GM12878 (cell line): ENCODE data around the gene PRCP. TPM values are rescaled to one million over a fixed set of nuclear protein-coding genes. Genes with fewer than 3 reads are reported as not detected.

Experiments used
- ATAC-seq: fragments of 200-7000 bp; cut with Tn5 transposase; 3 replicates; pipeline ENCODE4 v1.9.1; 2020; ENCODE audit warnings: mild to moderate bottlenecking, moderate library complexity
- BruUV-seq: library from RNA; stranded (reverse); fragments of 400-500 nt; replicated peaks from 2 replicates; lab custom pipeline; 2021; lab: Mats Ljungman, UMichigan
- CTCF ChIA-PET: fragments of 300-600 bp; sonication (Branson Sonifier 250); formaldehyde crosslinking; extraction: SDS; loops from one replicate; lab custom pipeline; 2021; ENCODE audit warnings: inconsistent platforms; lab: Yijun Ruan, JAX
- POLR2A ChIA-PET: fragments of 350-600 bp; formaldehyde crosslinking; extraction: SDS; loops from one replicate; lab custom pipeline; 2021; ENCODE audit warnings: inconsistent platforms; lab: Charles Lee
- RAD21 ChIA-PET: fragments of 300-600 bp; sonication (Branson Sonifier 250); formaldehyde crosslinking; loops from one replicate; lab custom pipeline; 2023; ENCODE audit warnings: antibody characterized with exemption; ENCODE audit not compliant: unreplicated experiment; lab: Charles Lee
- SMC1A ChIA-PET: fragments of 300-600 bp; sonication (Branson Sonifier 250); formaldehyde crosslinking; loops from one replicate; lab custom pipeline; 2023; ENCODE audit not compliant: unreplicated experiment, uncharacterized antibody; lab: Charles Lee
- DNase-seq: peaks from one replicate; pipeline ENCODE4 v3.0.0-alpha.2; 2011; ENCODE audit warnings: low read depth, low spot score
- FAIRE-seq: peaks from 3 replicates; lab custom pipeline; 2011; peaks lifted over from hg19 to GRCh38; lab: Jason Lieb, UNC
- H2AFZ ChIP-seq: 2 replicates; pipeline ENCODE4 v1.6.0; 2011; ENCODE audit warnings: low read depth, low read length, control low read depth; ENCODE audit not compliant: control insufficient read depth
- H3K27ac ChIP-seq: 2 replicates; pipeline ENCODE4 v1.5.1; 2011; ENCODE audit warnings: control low read depth; ENCODE audit not compliant: control insufficient read depth, insufficient read depth
- H3K27me3 ChIP-seq, 2 experiments: replicated peaks in 1 of 2; 2 replicates each; pipeline versions ENCODE4 v1.6.0 to v1.6.1; 2011; ENCODE audit warnings: low read length in 1 of 2; ENCODE audit not compliant: control insufficient read depth in 2 of 2, insufficient read depth in 2 of 2
- H3K36me3 ChIP-seq, 2 experiments: 2 replicates each; pipeline ENCODE4 v1.5.1; 2011; ENCODE audit warnings: low read length in 1 of 2; ENCODE audit not compliant: control insufficient read depth in 2 of 2, insufficient read depth in 2 of 2
- H3K4me1 ChIP-seq: 2 replicates; pipeline ENCODE4 v1.6.1; 2011; ENCODE audit warnings: mild to moderate bottlenecking, low read length, moderate library complexity, mixed read lengths; ENCODE audit not compliant: control insufficient read depth, insufficient read depth
- H3K4me2 ChIP-seq: 2 replicates; pipeline ENCODE4 v1.6.0; 2011; ENCODE audit warnings: control low read depth; ENCODE audit not compliant: control insufficient read depth, insufficient read depth
- H3K4me3 ChIP-seq: fragments of 200-600 bp; sonication (generic); 2 replicates; pipeline ENCODE4 v1.5.1; 2016
- H3K79me2 ChIP-seq: 2 replicates; pipeline ENCODE4 v1.6.0; 2011; ENCODE audit warnings: low read length; ENCODE audit not compliant: control insufficient read depth, insufficient read depth
- H3K9ac ChIP-seq: 2 replicates; pipeline ENCODE4 v1.8.0; 2011; ENCODE audit warnings: low read length, control low read depth, mixed read lengths; ENCODE audit not compliant: control insufficient read depth, insufficient read depth
- H3K9me3 ChIP-seq: replicated peaks from 3 replicates; pipeline ENCODE4 v1.5.1; 2011; ENCODE audit warnings: mild to moderate bottlenecking, low read length; ENCODE audit not compliant: control insufficient read depth, insufficient read depth
- H4K20me1 ChIP-seq: 2 replicates; pipeline ENCODE4 v1.6.0; 2011; ENCODE audit not compliant: control insufficient read depth, insufficient read depth
- BMI1 ChIP-seq: fragments of 450-650 bp; IDR thresholded peaks from 2 replicates; pipeline ENCODE4 v1.6.1; 2016; ENCODE audit warnings: mild to moderate bottlenecking, moderate library complexity, borderline replicate concordance
- CREB1 ChIP-seq: IDR thresholded peaks from 2 replicates; pipeline ENCODE4 v1.6.1; 2012; ENCODE audit warnings: low read depth, mild to moderate bottlenecking, inconsistent platforms
- CUX1 ChIP-seq: IDR thresholded peaks from 2 replicates; pipeline ENCODE4 v1.6.1; 2012; ENCODE audit warnings: improper control_type of control experiment, low read depth, low read length; ENCODE audit not compliant: insufficient replicate concordance
- IKZF1 ChIP-seq: fragments of 450-650 bp; conservative IDR thresholded peaks from 2 replicates; pipeline ENCODE4 v1.6.1; 2017; ENCODE audit warnings: antibody characterized with exemption, mild to moderate bottlenecking
- MEF2A ChIP-seq: IDR thresholded peaks from 2 replicates; pipeline ENCODE4 v1.6.1; 2011; ENCODE audit warnings: low read depth, mild to moderate bottlenecking, low read length, moderate library complexity; ENCODE audit not compliant: insufficient read depth
- PAX8 ChIP-seq: fragments of 450-650 bp; IDR thresholded peaks from 2 replicates; pipeline ENCODE4 v1.6.1; 2017; ENCODE audit warnings: mild to moderate bottlenecking, moderate library complexity
- POLR2A ChIP-seq: IDR thresholded peaks from 2 replicates; pipeline ENCODE4 v1.6.1; 2011; ENCODE audit warnings: low read depth, mild to moderate bottlenecking, low read length
- RAD51 ChIP-seq: fragments of 450-650 bp; IDR thresholded peaks from 2 replicates; pipeline ENCODE4 v1.6.1; 2016; ENCODE audit warnings: moderate library complexity, mild to moderate bottlenecking, inconsistent platforms
- SMAD1 ChIP-seq: fragments of 450-650 bp; IDR thresholded peaks from 2 replicates; pipeline ENCODE4 v1.6.1; 2018; ENCODE audit warnings: mild to moderate bottlenecking, low read depth; ENCODE audit not compliant: partially characterized antibody
- TCF12 ChIP-seq: IDR thresholded peaks from 2 replicates; pipeline ENCODE4 v1.6.1; 2011; ENCODE audit warnings: low read depth, mild to moderate bottlenecking, low read length
- ZBTB11 ChIP-seq: fragments of 450-650 bp; formaldehyde crosslinking; IDR thresholded peaks from 2 replicates; pipeline ENCODE4 v1.5.0; 2022; ENCODE audit warnings: mild to moderate bottlenecking, missing genetic modification characterization
- ZNF207 ChIP-seq: fragments of 450-650 bp; IDR thresholded peaks from 2 replicates; pipeline ENCODE4 v1.6.1; 2014; ENCODE audit warnings: antibody characterized with exemption, mild to moderate bottlenecking, borderline replicate concordance
- ZNF687 ChIP-seq: fragments of 450-650 bp; IDR thresholded peaks from 2 replicates; pipeline ENCODE4 v1.6.1; 2017; ENCODE audit warnings: mild to moderate bottlenecking, moderate library complexity
- in situ Hi-C: fragments of 300-500 bp; cut with MboI; formaldehyde crosslinking; loops from 9 replicates; pipeline ENCODE4 v1.14.3; 2018; ENCODE audit warnings: mixed read lengths
- intact Hi-C: fragments of 100-400 bp; cut with micrococcal nuclease; formaldehyde crosslinking; loops from one replicate; pipeline ENCODE4 v1.14.2; 2022; ENCODE audit not compliant: unreplicated experiment
- polyA plus RNA-seq, 11 experiments: library from polyadenylated mRNA; depleted of rRNA in 4 of 11; unstranded in 6 of 11; stranded (reverse) in 5 of 11; fragments of >200 nt; fragmentation: Nextera tagmentation in 4 of 11; fragmentation: Illumina TruSeq in 1 of 11; extraction: Ambion mirVana in 4 of 11; extraction: Trizol in 1 of 11; gene quantifications; 1 replicate in 1 of 11; 2 replicates in 10 of 11; pipeline versions ENCODE4 v1.2.1 to v1.2.3, GENCODE V29; 2011 to 2016; ENCODE audit warnings: inconsistent platforms in 2 of 11, missing spikeins in 2 of 11, low read depth in 1 of 11
- total RNA-seq, 4 experiments: library from RNA; depleted of rRNA in 3 of 4; stranded (reverse); fragments of >200 nt in 3 of 4; fragmentation: Illumina TruSeq in 1 of 4; extraction: Trizol in 1 of 4; gene quantifications; 2 replicates each; pipeline versions ENCODE4 v1.2.1 to v1.2.3, GENCODE V29; 2013 to 2021

Gene PRCP
- total and polyA plus RNA-seq, 10 of the 15 experiments (the other 5 are each of a cell fraction or from before 2014, with no cell fraction given), result 14.9 to 43.6 (median 20.0) TPM

DNA sequence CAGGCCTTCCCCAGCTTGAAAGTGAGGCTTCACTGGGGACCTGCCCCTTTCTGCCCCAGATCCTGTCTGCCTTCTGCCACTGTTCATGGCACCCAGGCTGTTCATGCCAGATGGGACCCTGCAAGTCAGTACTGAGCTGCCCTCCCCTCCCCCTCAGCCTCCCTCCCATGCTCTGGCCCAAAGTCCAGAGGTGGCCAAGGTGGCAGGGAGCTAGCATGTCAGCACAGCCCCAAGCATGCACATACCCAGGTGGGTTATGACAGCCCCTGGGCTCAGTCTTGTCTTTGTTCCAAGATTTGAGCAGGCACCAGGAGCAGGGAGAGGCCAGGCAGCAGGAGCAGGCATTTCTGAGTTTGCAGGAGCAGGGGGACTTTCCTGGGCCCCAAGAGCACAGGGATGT, 45.5 kb upstream of the PRCP start:
- no peaks in the 10 kb centered on the region for H3K27me3 ChIP-seq
- H3K36me3 ChIP-seq, result no peaks in the 10 kb centered on the region
- FAIRE-seq (no peak), DNase-seq (no peak), ATAC-seq (no peak)
- H3K9ac ChIP-seq, result no peak overlapping the region
- no peaks in the 10 kb centered on the region; the same call in 2 of the 3 replicates for H3K9me3 ChIP-seq
- no peak overlapping the region for H3K4me3 ChIP-seq
- H3K79me2 ChIP-seq, result no peaks in the 10 kb centered on the region
- intact Hi-C loops, result no loop called here
- in situ Hi-C loops, result no loop called here
- ChIA-PET POLR2A (interaction anchor here (1.1 to 2.1 kb wide), 2 partner anchors 13 to 14 kb away, joined by 4 to 6 read pairs; no protein-coding TSS in a partner anchor), CTCF (interaction anchor here (1.8 kb wide), 1 partner anchor 15 kb away, joined by 6 read pairs; no protein-coding TSS in a partner anchor), SMC1A (interaction anchor here (0.7 to 4.9 kb wide), 7 partner anchors 11 to 111 kb away, joined by 3 to 29 read pairs (median 3); no protein-coding TSS in a partner anchor), RAD21 (no interaction called here)
- no peak overlapping the region for H3K4me2 ChIP-seq
- H2AFZ ChIP-seq, result no peak overlapping the region
- no peaks in the 10 kb centered on the region for H3K4me1 ChIP-seq
- no peak overlapping the region for H3K27ac ChIP-seq
- no TSS peak for BruUV-seq
- H4K20me1 ChIP-seq, result no peaks in the 10 kb centered on the region
- TF ChIP-seq CUX1, result no peak
- TF ChIP-seq BMI1, result no peak
- TF ChIP-seq ZNF687, result no peak
- no peak for TF ChIP-seq POLR2A
- no peak for TF ChIP-seq ZNF207
- TF ChIP-seq SMAD1, result no peak
- TF ChIP-seq ZBTB11 (CRISPR knock-in tag), result no peak
- TF ChIP-seq MEF2A, result no peak
- TF ChIP-seq TCF12, result no peak
- no peak for TF ChIP-seq RAD51
- no peak for TF ChIP-seq CREB1
- no peak for TF ChIP-seq PAX8
- no peak for TF ChIP-seq IKZF1
